Measurements from ENCODE around the gene LZTS2.
"Not testable (repeated sequence)": the region's sequence is repeated elsewhere in the genome, so short reads cannot be mapped to it uniquely, and the experiment has no call there.

Gene LZTS2

DNA sequence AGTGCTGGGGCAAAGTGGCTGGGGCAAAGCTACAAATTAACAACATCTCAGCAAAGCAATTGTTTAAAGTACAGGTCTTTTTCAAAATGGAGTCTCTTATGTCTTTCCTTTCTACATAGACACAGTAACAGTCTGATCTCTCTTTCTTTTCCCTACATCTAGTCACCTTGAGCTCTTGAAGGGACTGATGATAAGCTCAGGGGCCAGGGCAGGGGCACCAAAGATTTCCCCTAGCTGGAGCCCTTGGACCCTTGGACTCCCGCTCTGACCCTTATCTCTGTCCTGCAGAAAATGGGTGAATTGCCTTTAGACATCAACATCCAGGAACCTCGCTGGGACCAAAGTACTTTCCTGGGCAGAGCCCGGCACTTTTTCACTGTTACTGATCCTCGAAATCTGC is 34.8 kb downstream of the LZTS2 start:
- not testable (repeated sequence) for DNase-seq

DNA sequence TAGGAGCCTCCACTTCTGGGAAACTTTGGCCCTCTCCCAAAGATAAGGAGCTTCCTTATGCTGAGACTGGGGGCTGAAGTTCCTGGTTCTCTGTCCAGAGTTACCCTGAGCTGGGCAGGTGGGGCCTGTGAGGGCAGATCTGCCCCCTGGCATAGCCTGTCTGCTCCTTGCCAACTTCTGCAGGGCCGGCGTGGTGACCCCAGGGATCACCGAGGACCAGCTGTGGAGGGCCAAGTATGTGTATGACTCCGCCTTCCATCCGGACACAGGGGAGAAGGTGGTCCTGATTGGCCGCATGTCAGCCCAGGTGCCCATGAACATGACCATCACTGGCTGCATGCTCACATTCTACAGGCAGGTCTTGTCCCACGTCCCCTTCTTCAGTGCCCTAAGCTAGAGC is 35.7 kb downstream of the LZTS2 start:
- DNase-seq: no peak

DNA sequence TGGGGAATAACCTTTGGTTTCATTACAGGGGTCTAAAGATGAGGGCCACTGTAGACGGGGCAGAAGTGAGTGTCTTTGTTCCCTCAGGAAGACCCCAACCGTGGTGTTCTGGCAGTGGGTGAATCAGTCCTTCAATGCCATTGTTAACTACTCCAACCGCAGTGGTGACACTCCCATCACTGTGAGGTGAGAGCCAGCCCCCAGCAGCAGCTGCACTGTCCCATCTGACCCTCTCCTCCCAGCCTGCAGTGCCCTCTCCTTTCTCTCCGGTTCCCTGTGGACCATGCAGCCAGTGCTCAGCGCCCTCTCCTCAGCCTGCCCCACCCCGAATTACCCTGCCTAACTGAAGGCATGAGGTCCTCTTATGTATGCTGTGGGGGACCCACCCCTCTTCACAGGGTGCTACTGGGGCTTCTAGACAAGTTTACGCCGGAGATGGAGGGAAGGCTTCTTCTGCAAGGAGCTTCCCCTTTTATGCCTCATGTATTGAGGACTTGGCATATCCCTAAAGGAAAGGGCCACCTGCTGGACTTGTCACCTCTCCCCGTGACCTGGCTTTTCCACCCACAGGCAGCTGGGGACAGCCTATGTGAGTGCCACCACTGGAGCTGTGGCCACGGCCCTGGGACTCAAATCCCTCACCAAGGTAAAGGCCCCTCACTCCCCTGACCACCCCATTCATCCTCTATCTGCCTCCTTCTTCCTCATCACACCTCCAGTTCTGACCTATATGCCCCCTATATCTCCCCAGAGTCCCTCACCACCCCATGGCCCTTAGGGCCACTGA is 36.5 kb downstream of the LZTS2 start:
- DNase-seq: no peak

DNA sequence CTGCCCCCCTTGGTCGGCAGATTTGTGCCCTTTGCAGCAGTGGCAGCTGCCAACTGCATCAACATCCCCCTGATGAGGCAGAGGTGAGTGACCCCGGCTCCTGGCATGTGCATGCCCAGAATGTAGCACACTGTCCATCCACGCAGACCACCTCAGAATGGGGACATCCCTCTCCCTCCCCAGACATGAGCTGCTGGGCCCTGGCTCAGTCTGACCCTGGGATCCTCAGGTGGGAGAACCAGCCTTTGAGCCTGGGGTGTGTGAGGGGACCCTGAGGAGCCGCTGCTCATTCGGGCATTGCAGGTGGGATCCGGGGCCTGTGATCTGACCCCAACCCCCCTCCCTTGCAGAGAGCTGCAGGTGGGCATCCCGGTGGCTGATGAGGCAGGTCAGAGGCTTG is 37.1 kb downstream of the LZTS2 start:
- no peak for DNase-seq

DNA sequence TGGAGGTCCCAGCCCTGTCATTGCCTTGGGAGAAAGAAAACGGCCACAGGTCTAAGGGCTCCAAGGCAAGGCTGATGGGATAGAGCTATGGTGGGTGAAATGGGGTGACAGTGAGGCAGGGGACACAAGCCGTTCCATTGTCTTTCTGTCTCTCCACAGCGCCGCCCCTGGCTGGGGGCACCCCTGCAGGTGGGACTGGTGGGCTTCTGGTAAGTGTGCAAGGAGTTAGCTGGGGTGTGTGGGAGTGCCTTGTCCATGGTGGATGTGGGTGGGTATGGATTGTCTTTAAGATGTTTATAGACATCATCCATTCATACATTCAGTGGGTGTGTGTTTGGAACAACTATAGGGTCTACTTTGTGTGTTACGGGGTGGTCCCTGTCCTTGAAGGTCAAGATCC is 38.9 kb downstream of the LZTS2 start:
- no peak for DNase-seq

DNA sequence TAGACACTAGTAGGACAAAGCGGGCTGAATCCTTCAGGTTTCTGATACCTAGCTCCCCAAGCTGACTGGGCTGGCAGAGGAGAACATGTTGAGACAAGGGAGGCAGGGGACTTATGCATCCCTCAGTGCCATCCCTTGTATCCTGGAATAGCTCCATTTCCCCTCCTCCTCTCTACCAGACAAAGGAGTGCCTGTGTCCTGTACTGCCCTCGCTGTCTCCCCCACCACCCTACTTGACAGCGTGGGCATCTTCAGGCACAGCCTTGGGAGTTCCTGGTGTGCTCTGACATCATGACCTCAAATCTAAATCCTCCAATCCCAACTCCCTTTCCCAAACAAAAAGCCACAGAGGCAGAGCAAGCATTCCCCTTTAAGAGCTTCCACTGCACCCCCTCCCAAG is 40.5 kb downstream of the LZTS2 start:
- DNase-seq: no peak

DNA sequence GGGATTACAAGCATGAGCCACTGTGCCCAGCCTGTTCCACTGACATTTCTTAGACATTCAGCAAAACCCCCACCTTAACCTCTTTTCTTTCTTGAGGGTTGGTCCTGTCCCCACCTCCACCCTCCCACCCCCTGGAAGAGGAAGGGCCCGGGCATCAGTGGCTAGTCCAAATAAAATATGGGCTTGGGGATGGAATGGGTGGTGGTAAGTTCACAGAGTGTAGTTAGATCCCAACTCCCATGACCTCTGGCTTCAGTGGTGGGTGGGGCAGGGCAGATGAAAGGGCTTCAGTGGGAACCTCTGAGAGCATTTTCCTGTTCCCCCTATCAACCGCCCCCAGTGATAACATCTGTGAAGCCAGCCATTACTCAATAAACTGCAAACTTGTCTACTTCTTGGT is 41.2 kb downstream of the LZTS2 start:
- DNase-seq: no peak

DNA sequence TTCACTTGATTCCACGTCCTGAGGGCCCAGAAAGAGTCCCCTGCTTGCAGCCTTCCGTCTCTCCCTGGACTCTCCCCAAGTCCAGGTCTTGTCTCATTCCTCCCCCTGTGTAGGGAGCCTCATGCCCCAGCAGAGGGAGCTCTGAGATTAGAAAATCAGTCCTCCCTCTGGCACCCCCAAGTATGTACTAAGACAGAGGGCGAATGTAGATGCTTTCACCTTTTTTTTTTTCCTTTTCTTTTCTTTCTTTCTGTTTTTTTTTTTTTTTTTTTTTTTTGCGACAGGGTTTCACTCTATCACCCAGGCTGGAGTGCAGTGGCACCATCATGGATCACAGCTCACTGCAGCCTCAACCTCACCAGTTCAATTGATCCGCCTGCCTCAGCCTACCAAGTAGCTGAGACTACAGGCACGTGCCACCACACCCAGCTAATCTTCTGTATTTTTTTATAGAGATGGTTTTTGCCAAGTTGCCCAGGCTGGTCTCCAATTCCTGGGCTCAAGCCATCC is 41.7 kb downstream of the LZTS2 start:
- DNase-seq: peak; percentile 89

DNA sequence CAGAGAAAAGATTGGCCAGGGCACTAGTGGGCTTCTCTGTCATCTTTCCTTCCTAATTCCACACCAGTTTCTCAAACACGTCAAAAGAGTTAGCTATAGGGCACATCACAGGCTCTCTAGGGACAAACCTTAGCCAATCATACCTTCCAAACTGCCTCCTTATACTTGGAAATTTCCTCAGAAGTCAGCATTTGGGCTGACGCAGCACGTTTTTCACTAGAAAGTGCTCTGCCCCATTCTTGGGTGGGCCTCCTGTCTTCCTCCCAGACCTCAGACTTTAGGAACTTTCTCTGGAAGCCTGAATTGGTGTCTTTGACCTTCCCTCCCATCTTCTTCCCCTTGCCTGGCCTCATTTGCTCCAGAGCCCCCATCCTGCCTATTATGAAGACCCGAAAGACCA is 42.5 kb downstream of the LZTS2 start:
- no peak for DNase-seq

DNA sequence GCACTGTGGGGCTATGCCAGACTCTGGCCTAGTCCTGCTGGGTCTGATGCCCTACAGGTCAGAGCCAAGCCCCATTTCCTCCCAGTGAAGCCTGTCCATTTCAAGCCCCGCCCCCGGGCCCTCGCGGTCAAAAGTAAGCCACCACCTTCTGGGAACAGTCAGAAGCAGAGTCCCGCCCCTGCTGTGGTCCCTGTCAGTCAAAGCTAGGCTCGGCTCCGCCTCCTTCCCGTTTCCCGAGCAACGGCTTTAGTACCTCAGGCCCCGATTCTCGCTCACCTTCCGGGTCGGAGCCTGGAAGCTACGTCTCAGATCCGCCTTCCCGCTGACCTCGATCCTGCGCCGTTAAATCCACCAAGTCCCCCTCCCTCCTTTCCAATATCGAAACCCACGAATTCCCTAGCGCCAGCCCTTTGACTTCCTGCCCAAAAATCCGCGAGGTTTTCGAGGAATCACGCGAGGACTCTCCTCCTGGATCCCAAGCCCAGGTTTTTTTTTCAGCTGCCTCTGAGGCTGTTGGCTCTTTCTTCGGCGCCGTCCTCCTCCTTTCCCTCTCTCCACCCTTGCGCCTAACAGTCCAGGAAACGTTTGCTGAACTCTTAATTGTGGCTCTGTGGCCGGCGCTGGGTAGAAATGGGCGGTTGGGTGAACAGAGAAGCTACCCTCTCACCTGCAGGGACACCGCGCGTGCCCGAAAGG is 43.2 kb downstream of the LZTS2 start:
- peak; percentile 96 for DNase-seq

DNA sequence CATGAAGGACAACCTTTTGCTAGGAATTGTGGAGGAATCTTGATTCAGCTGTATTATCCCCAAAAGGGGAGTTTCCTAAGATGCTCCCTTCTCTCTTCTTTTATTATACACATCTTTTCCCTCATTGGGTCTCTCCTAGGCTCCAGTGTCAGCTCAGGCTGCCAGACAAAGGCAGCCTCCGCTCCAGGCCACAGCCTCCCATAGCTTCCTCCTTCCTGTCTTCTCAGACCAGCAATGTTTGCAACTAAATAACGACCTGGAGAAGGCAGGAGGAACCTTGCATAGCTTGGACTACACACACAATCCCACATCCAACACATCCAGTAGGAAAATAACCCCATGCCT is 43.7 kb downstream of the LZTS2 start:
- DNase-seq: no peak

DNA sequence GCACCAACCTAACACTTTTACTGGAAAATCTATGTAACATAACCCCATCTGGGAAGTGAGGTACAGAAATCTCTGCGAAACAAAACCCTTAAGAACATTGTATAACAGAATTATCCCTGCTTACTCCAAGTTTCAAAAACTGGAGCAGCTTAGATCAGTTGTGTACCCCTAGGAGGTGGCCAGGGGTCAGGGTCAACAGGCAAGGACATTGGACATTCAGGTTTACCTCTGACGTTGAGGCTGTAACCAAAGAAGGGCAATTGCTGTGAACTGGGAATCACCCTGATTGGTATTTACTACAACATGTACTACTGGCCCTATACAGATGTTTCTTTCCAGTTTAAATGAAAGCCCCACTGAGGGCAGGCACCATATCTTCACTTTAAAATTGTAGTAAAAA is 44.5 kb downstream of the LZTS2 start:
- DNase-seq: no peak

DNA sequence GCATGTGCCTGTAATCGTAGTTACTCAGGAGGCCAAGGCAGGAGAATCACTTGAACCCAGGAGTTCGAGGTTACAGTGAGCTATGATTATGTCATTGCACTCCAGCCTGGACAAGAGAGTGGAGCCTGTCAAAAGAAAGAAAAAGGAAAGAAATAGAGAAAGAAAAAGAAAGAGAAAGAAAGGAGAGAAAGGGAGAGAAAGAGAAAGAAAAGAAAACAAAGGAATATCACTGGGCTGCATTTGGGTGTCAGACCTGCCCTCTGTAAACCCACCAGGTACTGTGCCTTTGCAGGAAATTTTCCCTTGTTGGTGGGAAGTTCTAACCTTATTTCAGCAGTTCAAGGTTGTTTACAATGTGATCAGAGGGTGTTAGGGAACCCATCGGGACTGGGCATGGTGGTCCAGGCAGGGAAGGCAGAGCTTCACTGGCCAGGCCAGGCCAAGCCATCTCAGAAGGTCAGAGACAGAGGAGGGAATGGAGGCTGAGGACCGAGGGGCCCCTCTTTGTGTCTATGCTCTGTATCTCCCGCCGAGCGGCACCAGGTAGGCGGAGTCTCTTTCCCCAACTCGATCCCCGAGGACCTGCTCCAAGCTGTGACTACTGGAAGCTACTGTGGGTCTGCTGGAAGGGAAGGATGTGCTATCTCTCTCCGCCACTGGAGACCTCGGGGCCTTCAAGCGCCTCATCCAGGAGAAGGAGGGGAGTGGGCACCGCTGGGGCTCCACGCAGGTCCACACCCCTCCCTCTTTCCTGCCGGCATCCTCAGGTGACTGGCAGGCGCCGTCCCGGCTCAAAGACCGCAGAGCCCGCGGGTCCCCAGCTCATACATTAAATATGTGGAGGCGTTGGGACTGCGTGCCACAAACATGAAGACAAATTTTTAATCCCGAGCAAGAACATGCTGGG is 47.0 kb downstream of the LZTS2 start:
- DNase-seq: no peak

DNA sequence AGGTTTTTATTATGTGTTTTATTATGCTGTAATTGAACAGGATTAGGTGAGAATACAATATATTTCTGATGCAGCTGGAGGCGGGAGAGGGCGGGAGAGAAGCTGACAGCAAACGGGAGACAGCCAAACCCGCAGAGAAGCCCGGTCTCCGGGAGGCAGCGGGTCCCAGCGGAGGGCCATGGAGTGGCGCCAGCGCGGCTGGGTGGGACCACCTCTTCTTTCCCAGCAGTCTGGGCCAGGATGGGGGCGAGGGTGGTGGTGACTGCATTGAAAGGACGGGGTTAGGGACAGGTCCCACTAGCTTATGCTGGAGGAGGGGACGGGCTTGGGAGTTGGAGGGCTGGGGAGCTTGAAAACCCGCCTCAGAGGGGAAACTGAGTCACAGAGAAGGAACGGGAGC is 47.7 kb downstream of the LZTS2 start:
- DNase-seq: no peak

DNA sequence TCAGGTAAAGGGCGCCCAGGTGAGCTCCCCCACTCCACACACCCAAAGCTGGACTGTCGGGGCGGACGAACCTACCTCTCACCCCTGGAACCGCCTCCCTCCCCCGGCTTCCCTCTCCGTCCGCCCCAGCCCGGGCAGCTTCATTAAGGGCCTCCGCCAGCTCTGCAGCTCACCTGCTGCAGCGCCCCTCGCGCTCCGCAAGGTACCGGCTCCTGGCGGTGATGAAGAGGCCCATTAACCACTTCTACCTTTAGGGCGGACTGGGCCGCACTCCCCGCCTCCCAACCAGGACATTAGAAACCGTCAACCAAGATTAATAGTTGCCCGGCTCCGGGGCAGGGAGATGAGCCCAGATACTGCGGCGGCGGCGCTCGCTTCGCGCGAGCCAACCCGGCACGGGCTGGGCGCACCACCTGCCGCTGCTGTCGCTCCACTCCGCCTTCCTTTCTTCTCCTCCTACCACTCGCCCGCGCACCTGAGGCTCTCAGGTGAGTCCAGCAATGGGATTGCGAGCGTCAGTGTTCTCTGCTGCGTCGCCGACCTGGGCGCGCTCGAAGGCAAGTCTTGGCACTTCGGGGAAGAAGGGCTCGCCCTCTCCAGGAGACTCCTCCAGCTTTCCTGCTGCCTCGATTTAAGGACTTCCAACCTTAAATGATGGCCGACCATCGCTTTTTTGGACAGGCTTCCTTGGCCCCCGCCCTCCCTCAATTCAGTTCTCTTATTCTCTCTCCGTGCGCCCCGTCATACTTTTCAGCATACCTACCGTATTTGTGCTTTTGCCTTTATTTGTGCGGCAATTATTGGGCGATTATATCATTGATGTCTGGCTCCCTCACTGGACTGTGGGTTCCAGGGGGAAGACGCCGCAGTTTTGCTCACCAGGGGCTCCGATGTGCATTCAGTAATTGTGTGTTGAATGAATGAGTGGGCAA is 48.6 kb downstream of the LZTS2 start:
- no peak for DNase-seq

DNA sequence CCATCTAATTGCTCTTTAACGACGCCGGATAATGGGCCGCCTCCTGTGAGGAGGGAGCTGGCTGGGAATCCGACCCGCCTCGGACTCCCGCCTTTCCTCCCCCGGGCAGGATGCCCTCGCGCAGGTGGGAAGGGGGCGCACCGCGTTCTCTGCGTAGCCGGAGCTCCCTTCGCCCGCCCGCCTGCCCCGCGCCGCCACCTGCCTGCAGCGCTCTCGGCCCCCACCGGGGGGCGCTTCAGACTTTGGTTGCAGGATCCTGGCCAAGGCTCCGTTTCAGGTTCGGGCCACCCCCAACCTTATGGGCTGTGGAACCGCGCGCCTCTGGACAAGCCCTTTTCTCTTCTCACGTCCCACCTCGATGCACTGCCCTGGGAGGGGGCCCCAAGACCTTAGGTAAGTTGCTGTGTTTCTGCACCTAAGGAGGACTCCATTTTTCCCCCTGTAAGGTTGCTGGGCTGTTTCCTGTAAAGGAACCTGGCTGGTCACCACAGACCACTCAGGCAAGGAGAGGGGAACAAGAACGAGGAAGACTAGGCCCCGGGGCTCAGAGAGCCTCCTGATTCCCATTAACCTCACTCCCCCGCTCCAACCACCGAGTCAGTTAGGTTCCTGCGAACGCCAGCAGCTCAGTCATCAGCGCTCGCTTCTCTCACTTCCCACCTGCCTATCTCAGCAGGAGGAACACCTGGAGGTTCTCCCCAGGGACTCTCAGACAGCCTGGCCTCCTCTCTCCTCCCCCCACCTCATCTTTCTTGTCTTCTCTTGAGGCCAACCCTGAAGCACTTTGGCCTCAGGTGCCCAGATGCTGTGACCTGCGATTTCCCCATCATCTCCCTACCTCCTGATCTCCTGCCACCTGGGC is 50.8 kb downstream of the LZTS2 start:
- peak; percentile 64 for DNase-seq

DNA sequence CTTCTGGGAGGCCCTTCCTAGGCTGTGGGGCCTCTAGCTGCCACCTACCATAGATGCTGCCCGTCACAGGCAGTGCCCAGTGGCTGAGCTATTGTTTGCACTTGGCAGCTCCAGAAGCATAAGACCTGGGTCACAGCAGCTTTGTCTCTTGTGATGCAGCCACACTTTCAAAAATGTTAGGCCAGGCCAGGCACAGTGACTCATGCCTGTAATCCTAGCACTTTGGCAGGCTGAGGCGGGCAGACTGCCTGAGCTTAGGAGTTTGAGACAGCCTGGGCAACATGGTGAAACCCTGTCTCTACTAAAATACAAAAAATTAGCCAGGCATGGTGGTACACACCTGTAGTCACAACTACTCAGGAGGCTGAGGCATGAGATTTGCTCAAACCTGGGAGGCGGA is 52.7 kb downstream of the LZTS2 start:
- no peak for DNase-seq

DNA sequence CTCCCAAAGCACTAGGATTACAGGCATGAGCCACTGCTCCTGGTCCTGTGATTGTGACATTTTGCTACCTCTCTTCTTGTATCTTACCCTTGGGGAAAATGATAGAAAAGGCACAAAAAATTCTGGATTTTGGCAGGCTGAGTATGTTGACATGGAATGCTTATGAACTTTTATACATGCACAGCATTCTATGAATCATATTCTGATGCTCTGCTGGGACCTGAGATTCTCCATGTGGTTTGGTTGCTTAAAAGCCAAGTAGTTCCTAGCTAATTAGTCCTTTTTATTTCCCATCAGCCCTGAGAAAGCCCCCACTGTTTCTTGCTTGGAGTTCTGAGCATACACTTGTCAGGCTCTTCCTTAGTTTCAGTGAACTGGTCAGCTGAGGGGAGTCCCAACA is 53.9 kb downstream of the LZTS2 start:
- no peak for DNase-seq

DNA sequence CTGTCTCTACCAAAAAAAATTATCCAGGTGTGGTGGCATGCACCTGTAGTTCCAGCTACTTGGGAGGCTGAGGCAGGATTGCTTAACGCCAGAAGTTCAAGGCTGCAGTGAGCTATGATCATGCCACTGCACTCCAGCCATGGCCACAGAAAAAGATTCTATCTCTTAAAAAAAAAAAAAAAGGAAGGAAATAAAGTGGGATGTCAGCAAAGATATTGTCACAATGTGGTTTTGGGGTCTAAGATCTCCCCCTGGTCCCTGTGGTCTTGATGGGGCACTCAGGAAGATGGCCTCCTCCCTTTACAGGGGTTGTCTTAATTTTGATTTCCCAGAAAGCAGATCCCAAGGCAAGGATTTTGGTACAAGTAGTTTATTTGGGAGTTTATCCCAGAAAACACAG is 54.7 kb downstream of the LZTS2 start:
- DNase-seq: no peak

DNA sequence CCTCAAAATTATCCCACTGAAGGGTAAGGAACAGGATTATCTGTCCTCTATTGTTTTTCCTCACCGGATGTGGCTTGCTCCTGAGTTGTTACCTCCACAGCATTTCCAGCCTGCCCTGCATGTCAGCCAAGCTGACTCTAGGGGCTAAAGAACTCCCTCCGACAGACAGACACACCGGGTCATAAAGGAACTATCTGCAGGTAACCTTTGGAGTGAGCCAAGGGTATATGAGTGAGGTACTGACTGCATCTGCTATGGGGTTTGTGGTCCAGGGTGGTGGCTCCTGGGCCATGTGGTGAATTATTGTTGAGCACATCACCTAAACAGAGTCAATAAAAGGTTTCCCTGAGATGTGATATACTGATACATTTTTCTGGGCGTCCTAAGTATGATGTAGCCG is 55.3 kb downstream of the LZTS2 start:
- DNase-seq: no peak

DNA sequence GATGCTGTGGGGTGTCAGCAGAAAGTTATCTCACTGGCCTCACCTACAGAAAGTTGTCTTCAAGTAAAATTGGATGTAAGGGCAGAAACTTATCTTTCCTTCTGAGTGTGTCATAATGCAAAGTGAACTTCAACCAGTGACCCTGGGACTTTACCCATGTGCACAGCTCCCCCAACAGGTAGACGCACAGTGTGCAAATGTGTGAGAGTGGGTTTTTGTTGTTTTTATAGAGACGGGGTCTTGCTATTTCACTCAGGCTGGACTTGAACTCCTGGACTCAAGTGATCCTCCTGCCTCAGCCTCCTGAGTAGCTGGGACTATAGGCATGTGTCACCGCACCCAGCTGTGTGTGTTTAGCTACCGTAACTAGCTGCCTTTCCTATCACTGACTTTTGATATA is 55.8 kb downstream of the LZTS2 start:
- DNase-seq: no peak
